Parathyroid adenoma (tissue), 2 donors: ENCODE measurements around the gene TADA2A.

Experiments
- H2AFZ ChIP-seq: fragments of 300-600 bp; sonication (generic); one replicate; pipeline ENCODE4 v1.7.0; 2017; ENCODE audit warnings: antibody characterized with exemption, mild to moderate bottlenecking
- H3K27ac ChIP-seq: fragments of 300-600 bp; sonication (generic); one replicate; pipeline ENCODE4 v1.7.0; 2017
- H3K27me3 ChIP-seq: fragments of 300-600 bp; sonication (generic); one replicate; pipeline ENCODE4 v1.7.0; 2017; ENCODE audit warnings: low read length; ENCODE audit not compliant: control insufficient read depth, insufficient read depth
- H3K36me3 ChIP-seq: fragments of 300-600 bp; sonication (generic); one replicate; pipeline ENCODE4 v1.7.0; 2017; ENCODE audit warnings: low read length; ENCODE audit not compliant: control insufficient read depth, insufficient read depth
- H3K4me1 ChIP-seq: fragments of 300-600 bp; sonication (generic); one replicate; pipeline ENCODE4 v1.7.0; 2017; ENCODE audit warnings: control low read depth
- H3K4me2 ChIP-seq: fragments of 300-600 bp; sonication (generic); one replicate; pipeline ENCODE4 v1.7.0; 2017; ENCODE audit warnings: low read length
- H3K4me3 ChIP-seq: fragments of 300-600 bp; sonication (generic); one replicate; pipeline ENCODE4 v1.7.0; 2017; ENCODE audit warnings: low read depth, low read length
- H3K79me2 ChIP-seq: fragments of 300-600 bp; sonication (generic); one replicate; pipeline ENCODE4 v1.7.0; 2017; ENCODE audit warnings: control low read depth
- H3K9ac ChIP-seq: fragments of 300-600 bp; sonication (generic); one replicate; pipeline ENCODE4 v1.7.0; 2017; ENCODE audit warnings: mild to moderate bottlenecking
- H3K9me3 ChIP-seq: fragments of 300-600 bp; sonication (generic); one replicate; pipeline ENCODE4 v1.7.0; 2017; ENCODE audit warnings: low read length; ENCODE audit not compliant: control insufficient read depth
- CTCF ChIP-seq: fragments of 300-600 bp; sonication (generic); IDR thresholded peaks from one replicate; pipeline ENCODE4 v1.7.0; 2017; ENCODE audit warnings: antibody characterized with exemption, mild to moderate bottlenecking
- donor health status: primary hyperparathyroidism.

TADA2A gene

GRCh38 chr17:37360632-37361031, 46.1 kb upstream of the TADA2A start:
- TF ChIP-seq CTCF, result no peak

GRCh38 chr17:37361543-37361942, 45.1 kb upstream of the TADA2A start:
- Histone ChIP-seq H3K4me2 (no peak overlapping the region), H3K79me2 (peaks cover 2% of the 10 kb centered on the region), H3K9ac (no peak overlapping the region), H3K27ac (no peak overlapping the region), H3K36me3 (no peaks in the 10 kb centered on the region), H3K9me3 (no peaks in the 10 kb centered on the region), H3K27me3 (no peaks in the 10 kb centered on the region), H3K4me3 (no peak overlapping the region), H2AFZ (no peak overlapping the region), H3K4me1 (peaks cover 5% of the 10 kb centered on the region)
- no peak for TF ChIP-seq CTCF

More at GRCh38 chr17:37360632-37361031, 46.1 kb upstream of the TADA2A start:
- Histone ChIP-seq H3K27me3 (no peaks in the 10 kb centered on the region), H3K9me3 (no peaks in the 10 kb centered on the region), H3K4me2 (no peak overlapping the region), H3K27ac (no peak overlapping the region), H3K79me2 (peaks cover 2% of the 10 kb centered on the region), H2AFZ (no peak overlapping the region), H3K4me1 (peaks cover 5% of the 10 kb centered on the region), H3K4me3 (no peak overlapping the region), H3K36me3 (no peaks in the 10 kb centered on the region), H3K9ac (no peak overlapping the region)

- Histone ChIP-seq H3K36me3 (no peaks in the 10 kb centered on the region), H3K79me2 (peaks cover 2% of the 10 kb centered on the region), H3K4me1 (no peaks in the 10 kb centered on the region), H3K4me3 (no peak overlapping the region), H3K27me3 (no peaks in the 10 kb centered on the region), H3K9ac (no peak overlapping the region), H3K4me2 (no peak overlapping the region), H3K9me3 (no peaks in the 10 kb centered on the region), H2AFZ (no peak overlapping the region), H3K27ac (no peak overlapping the region)
- TF ChIP-seq CTCF, result no peak
Observed at GRCh38 chr17:37365589-37365988, 41.1 kb upstream of the TADA2A start.

- no peaks in the 10 kb centered on the region for H3K4me1 ChIP-seq
- no peaks in the 10 kb centered on the region for H3K9me3 ChIP-seq
- H3K27me3 ChIP-seq, result no peaks in the 10 kb centered on the region
- H3K79me2 ChIP-seq, result peaks cover 2% of the 10 kb centered on the region
- no peak overlapping the region for H2AFZ ChIP-seq
- H3K36me3 ChIP-seq, result no peaks in the 10 kb centered on the region
- no peak overlapping the region for H3K9ac ChIP-seq
- no peak overlapping the region for H3K27ac ChIP-seq
- H3K4me3 ChIP-seq, result no peak overlapping the region
- no peak overlapping the region for H3K4me2 ChIP-seq
- no peak for TF ChIP-seq CTCF
Observed at GRCh38 chr17:37368577-37368976, 38.1 kb upstream of the TADA2A start.

GRCh38 chr17:37373530-37374159, 33.0 kb upstream of the TADA2A start:
- Histone ChIP-seq H2AFZ (peak overlapping the region; percentile 50), H3K4me2 (no peak overlapping the region), H3K27ac (no peak overlapping the region), H3K9me3 (no peaks in the 10 kb centered on the region), H3K79me2 (peaks cover 2% of the 10 kb centered on the region), H3K4me1 (no peaks in the 10 kb centered on the region), H3K9ac (no peak overlapping the region), H3K36me3 (no peaks in the 10 kb centered on the region), H3K27me3 (no peaks in the 10 kb centered on the region), H3K4me3 (no peak overlapping the region)
- TF ChIP-seq CTCF, result peak; percentile 99
